ENCODE measurements around the gene SFXN4. TPM values are rescaled to one million over a fixed set of nuclear protein-coding genes. Genes with fewer than 3 reads are reported as not detected.
A peak's percentile ranks its signal among the peaks of the same experiment; 100 is the strongest.

SFXN4 gene, protein sequence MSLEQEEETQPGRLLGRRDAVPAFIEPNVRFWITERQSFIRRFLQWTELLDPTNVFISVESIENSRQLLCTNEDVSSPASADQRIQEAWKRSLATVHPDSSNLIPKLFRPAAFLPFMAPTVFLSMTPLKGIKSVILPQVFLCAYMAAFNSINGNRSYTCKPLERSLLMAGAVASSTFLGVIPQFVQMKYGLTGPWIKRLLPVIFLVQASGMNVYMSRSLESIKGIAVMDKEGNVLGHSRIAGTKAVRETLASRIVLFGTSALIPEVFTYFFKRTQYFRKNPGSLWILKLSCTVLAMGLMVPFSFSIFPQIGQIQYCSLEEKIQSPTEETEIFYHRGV
- total RNA-seq = 17.1 and 28.9 TPM in 2 replicates

DNA sequence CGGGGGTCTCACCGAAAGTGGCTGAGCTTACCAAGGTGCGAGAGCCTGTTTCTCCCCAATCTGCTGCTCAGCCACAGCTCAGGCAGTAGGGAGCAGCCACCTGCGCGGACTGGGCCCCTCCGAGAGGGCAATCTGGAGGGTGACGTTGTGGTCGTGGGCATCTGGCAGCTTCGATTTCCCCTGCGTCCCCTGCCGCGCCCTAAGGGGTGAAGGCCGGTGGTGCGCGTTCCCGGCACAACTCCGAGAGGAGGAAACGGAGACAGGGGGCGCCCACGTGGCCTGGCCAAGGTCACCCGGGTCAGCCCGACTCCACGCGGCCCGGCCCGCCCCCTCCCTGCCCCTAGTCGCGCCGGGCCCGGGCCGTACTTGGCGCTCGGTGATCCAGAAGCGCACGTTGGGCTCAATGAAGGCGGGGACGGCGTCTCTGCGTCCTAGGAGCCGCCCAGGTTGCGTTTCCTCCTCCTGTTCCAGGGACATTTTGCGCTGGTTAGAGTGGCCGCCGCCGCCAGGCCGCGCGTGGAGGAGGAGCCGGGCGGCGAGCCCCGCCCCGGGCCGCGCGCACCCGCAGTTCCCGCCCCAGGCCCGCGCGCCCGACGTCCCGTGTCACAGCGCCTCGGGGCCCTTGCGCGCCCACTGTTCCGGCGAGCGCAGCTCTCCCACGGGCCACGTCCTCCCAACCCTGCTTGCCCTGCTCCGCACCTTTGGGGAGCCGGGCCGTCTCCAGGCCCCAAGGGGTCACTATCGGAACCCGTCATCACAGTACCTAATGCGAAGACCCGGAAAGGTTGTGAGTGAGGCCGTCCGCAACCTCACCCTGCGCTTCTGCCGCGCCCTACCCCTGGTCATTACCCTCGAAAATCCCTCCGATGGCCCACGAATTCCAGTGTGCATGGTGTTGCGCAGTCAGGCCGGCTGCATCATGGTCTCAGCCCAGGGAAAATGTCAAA is at the start of gene SFXN4:
SFXN4 (minus strand) TSS at position 544 of the 947 bp plus-strand sequence; CDS start at position 477, 67 bp downstream.
- H3K4me3 ChIP-seq (ENCODE audit: low read depth, low read length) = peak within 1 kb of the TSS; percentile 84
- DNase-seq (ENCODE audit: low read depth) = no peak
- TF ChIP-seq, protein P1, sequence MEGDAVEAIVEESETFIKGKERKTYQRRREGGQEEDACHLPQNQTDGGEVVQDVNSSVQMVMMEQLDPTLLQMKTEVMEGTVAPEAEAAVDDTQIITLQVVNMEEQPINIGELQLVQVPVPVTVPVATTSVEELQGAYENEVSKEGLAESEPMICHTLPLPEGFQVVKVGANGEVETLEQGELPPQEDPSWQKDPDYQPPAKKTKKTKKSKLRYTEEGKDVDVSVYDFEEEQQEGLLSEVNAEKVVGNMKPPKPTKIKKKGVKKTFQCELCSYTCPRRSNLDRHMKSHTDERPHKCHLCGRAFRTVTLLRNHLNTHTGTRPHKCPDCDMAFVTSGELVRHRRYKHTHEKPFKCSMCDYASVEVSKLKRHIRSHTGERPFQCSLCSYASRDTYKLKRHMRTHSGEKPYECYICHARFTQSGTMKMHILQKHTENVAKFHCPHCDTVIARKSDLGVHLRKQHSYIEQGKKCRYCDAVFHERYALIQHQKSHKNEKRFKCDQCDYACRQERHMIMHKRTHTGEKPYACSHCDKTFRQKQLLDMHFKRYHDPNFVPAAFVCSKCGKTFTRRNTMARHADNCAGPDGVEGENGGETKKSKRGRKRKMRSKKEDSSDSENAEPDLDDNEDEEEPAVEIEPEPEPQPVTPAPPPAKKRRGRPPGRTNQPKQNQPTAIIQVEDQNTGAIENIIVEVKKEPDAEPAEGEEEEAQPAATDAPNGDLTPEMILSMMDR (conservative IDR thresholded peaks at IDR 0.05; ENCODE audit: low read depth, low read length) = no peak

DNA sequence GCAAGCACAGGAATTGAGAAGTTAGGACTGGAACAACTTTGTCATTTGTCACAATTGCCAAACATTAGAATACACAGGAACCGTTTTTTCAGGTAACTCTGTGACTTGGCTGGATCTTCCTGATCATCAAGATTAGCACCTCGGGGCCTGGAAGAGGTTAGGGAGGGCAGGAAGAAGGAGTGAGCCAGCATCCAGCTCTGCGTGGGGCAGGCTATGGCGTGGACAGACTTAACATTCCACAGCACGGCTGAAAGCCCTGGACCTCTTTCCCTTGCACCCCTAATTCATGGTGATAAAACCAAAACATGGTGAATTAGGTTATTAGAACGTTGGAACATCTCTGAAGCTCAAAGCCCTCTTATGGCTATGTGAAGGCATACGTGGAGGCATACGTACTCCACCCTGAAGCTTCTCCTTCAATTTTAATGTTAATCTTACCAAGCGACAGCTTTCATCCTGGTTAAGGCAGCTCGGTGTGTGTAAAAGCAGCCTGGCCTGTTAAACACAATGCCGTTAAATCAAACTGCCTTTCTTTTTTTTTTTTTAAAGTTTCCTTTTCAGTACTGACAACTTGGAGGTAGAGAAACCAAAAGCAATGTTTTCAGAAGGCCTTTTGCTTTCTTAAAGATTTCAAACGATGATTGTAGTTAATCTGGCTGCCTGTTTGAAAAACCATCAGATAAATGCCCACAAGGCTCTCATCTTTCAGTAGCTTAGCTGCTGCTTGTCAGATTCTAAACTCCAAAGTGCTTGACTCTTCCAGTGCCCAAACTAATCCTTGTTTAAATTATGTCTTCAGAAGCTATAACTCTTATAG is 46.3 kb upstream of the SFXN4 start:
- TF ChIP-seq, protein P1 (conservative IDR thresholded peaks at IDR 0.05; ENCODE audit: low read depth, low read length) = no peak
- no peak for DNase-seq (ENCODE audit: low read depth)
- no peak overlapping the region for H3K4me3 ChIP-seq (ENCODE audit: low read depth, low read length)

DNA sequence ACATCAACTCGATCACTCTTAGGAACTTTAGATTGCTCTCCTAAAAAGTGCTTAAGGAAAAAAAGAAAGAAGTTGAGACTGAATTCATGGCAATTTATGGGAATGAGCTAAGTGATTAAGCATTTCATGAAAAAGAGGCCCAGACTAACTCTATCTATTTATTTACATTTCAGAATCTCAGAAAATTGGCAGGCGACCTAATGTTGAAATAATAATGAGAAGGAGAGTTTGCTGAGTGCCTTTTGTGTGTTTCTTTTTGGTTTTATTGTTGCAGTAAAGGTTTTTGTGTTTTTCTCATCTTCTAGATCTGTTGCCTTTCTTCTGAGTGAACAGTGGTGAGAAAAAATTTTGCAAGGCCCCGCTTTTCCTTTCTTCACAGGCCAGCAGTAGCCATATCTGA is 45.7 kb upstream of the SFXN4 start:
- TF ChIP-seq, protein P1 (conservative IDR thresholded peaks at IDR 0.05; ENCODE audit: low read depth, low read length) = no peak
- DNase-seq (ENCODE audit: low read depth) = no peak
- H3K4me3 ChIP-seq (ENCODE audit: low read depth, low read length) = no peak overlapping the region

DNA sequence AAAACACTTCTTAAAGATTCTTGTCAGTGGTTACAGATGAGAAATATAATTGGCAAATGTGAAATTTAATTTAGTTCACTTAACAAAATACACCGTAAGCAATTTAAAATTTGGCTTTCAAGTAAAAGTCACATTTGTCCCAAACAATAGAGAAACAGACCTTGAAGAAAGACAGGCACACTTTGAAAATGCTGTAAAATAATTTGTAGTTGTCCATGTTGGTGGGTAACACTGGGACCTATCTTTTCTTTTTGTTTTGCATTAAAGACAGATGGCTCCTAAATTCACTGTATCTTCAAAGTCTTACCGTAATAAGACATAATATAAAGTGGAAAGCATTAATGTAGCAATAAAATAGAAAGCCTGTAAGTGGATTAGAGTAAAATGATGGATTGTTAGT is 45.1 kb upstream of the SFXN4 start:
- no peak for DNase-seq (ENCODE audit: low read depth)
- H3K4me3 ChIP-seq (ENCODE audit: low read depth, low read length) = no peak overlapping the region
- TF ChIP-seq, protein P1 (conservative IDR thresholded peaks at IDR 0.05; ENCODE audit: low read depth, low read length) = no peak

DNA sequence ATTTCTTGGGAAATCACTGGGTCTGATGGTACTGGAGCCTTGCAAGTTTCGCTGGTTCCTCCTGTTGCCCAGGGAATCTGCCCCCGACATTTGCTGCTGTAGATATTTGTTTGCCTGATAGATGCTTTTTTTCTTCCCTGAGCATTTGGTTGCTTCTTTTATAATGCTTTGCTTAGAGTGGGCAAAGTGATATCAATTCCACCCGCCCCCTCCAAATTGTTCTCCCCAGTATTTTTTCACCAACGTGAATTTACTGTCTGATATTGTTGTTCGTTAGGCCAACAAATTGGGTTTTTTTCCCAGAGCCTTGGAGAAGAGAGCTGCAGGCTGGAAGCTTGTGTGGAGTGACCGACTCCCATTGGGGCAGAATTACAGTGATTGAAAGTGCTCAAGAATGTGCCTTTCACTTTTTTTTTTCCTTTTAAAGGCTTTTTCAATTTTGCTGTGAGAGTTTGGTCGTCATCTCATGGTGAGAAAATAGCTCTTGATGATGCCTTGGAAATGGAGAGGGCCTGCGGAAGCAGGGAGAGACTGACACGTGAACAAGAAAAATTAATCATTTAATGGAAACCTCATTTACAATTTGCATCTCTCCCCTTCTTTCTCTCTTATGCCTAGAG is 44.3 kb upstream of the SFXN4 start:
- no peak overlapping the region for H3K4me3 ChIP-seq (ENCODE audit: low read depth, low read length)
- TF ChIP-seq, protein P1 (conservative IDR thresholded peaks at IDR 0.05; ENCODE audit: low read depth, low read length) = no peak
- DNase-seq (ENCODE audit: low read depth) = no peak
